ENCODE data around the gene RGS14. TPM values are rescaled to one million over a fixed set of nuclear protein-coding genes. Genes with fewer than 3 reads are reported as not detected.
A peak's percentile ranks its signal among the peaks of the same experiment; 100 is the strongest.

RGS14 gene
- total RNA-seq, 1 experiment from 2014 or later, result 9.4 TPM

DNA sequence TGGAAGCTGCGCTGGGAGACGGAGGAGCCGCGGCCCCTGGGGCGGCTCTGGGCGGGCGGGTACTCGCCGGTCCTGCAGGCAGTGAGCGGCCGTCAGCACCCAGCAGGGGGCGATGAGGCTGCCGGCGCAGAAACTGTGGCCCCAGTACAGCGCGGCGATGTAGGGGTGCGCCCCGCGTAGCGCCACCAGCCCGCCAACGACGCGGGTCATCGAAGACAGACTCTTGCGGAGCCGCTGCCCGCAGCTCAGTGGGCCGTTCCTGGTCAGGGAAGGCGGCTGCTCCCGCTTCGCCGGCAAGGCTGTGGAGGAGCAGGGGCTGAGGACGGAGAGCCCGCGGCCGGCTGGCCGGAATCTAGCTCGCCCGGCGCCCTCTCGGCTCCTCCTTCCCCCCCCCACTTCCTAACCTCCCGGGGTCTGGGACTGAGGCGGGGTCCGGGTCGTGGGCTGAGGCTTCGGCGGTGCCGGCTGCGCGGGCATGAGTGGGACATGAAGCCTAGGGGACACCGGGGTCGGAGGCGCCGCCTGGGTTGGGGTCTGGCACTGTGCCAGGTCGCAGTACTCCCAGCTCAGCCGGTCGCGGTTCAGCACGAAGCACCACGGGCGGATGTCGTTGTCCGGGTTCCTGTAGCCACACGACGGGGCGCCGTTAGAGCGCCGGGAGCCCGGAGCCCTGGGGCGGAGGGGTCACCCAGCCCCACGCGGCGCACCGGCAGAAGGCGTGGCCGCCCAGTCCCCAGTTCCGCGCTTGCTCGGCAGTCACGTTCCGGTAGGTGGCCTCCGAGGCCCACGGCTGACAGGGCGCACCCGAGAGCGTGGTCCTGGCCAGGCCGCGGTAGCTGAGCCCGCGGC lies 46.3 kb downstream of the RGS14 start:
- CTCF ChIA-PET, result interaction anchor here (0.7 to 5.3 kb wide), 24 partner anchors 9 to 317 kb away, joined by 3 to 85 read pairs (median 6); partner anchors contain the start of genes FGFR4, GRK6, MXD3 and PDLIM7
- H3K27me3 ChIP-seq (ENCODE audit: insufficient read depth, low read length), result no peaks in the 10 kb centered on the region
- peak; percentile 48 for TF ChIP-seq ZFX (IDR thresholded peaks at IDR 0.05)
- TF ChIP-seq POLR2A (IDR thresholded peaks at IDR 0.05; ENCODE audit: borderline replicate concordance, extremely low read depth, insufficient read depth, insufficient read length), result no peak
- TF ChIP-seq, protein P1, sequence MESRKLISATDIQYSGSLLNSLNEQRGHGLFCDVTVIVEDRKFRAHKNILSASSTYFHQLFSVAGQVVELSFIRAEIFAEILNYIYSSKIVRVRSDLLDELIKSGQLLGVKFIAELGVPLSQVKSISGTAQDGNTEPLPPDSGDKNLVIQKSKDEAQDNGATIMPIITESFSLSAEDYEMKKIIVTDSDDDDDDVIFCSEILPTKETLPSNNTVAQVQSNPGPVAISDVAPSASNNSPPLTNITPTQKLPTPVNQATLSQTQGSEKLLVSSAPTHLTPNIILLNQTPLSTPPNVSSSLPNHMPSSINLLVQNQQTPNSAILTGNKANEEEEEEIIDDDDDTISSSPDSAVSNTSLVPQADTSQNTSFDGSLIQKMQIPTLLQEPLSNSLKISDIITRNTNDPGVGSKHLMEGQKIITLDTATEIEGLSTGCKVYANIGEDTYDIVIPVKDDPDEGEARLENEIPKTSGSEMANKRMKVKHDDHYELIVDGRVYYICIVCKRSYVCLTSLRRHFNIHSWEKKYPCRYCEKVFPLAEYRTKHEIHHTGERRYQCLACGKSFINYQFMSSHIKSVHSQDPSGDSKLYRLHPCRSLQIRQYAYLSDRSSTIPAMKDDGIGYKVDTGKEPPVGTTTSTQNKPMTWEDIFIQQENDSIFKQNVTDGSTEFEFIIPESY (IDR thresholded peaks at IDR 0.05; ENCODE audit: extremely low read depth, insufficient replicate concordance, low read length), result peak; percentile 13
- no peak for TF ChIP-seq TCF7L2 (IDR thresholded peaks at IDR 0.05; ENCODE audit: borderline replicate concordance, extremely low read depth, insufficient read depth, insufficient read length)
- TF ChIP-seq YY1 (IDR thresholded peaks at IDR 0.05; ENCODE audit: extremely low read depth, insufficient replicate concordance, low read depth, low read length), result peak; percentile 66
- TF ChIP-seq EGR1 (IDR thresholded peaks at IDR 0.05; ENCODE audit: low read depth), result no peak
- TF ChIP-seq, protein P2, sequence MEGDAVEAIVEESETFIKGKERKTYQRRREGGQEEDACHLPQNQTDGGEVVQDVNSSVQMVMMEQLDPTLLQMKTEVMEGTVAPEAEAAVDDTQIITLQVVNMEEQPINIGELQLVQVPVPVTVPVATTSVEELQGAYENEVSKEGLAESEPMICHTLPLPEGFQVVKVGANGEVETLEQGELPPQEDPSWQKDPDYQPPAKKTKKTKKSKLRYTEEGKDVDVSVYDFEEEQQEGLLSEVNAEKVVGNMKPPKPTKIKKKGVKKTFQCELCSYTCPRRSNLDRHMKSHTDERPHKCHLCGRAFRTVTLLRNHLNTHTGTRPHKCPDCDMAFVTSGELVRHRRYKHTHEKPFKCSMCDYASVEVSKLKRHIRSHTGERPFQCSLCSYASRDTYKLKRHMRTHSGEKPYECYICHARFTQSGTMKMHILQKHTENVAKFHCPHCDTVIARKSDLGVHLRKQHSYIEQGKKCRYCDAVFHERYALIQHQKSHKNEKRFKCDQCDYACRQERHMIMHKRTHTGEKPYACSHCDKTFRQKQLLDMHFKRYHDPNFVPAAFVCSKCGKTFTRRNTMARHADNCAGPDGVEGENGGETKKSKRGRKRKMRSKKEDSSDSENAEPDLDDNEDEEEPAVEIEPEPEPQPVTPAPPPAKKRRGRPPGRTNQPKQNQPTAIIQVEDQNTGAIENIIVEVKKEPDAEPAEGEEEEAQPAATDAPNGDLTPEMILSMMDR (IDR thresholded peaks at IDR 0.05 in 2 of 3, conservative IDR thresholded peaks at IDR 0.05 in 1 of 3; ENCODE audit: borderline replicate concordance in 1 of 3, insufficient read depth in 1 of 3, low read depth in 2 of 3, low read length in 2 of 3), result peak in 2 of 3 experiments; percentile 55 to 69; a peak in 4 of 6 replicates
- no peak for TF ChIP-seq EZH2 (IDR thresholded peaks at IDR 0.05)
- no peak for TF ChIP-seq JUND (IDR thresholded peaks at IDR 0.05)
- TF ChIP-seq SP1 (IDR thresholded peaks at IDR 0.05; ENCODE audit: low read depth), result no peak
- no peak for TF ChIP-seq CBX3 (IDR thresholded peaks at IDR 0.05; ENCODE audit: low read depth)
- TF ChIP-seq, protein P3, sequence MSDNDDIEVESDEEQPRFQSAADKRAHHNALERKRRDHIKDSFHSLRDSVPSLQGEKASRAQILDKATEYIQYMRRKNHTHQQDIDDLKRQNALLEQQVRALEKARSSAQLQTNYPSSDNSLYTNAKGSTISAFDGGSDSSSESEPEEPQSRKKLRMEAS (IDR thresholded peaks at IDR 0.05), result no peak
- TF ChIP-seq ELF1 (IDR thresholded peaks at IDR 0.05; ENCODE audit: borderline replicate concordance, low read depth), result no peak
- TF ChIP-seq FOSL1 (IDR thresholded peaks at IDR 0.05; ENCODE audit: low read depth), result no peak
- TF ChIP-seq SIN3A (IDR thresholded peaks at IDR 0.05; ENCODE audit: low read depth), result no peak
- TF ChIP-seq, protein P4, sequence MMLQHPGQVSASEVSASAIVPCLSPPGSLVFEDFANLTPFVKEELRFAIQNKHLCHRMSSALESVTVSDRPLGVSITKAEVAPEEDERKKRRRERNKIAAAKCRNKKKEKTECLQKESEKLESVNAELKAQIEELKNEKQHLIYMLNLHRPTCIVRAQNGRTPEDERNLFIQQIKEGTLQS (IDR thresholded peaks at IDR 0.05), result no peak
- TF ChIP-seq POLR2AphosphoS5 (IDR thresholded peaks at IDR 0.05; ENCODE audit: low read depth, low read length), result peak; percentile 79
- no peaks in the 10 kb centered on the region for H3K9me2 ChIP-seq (ENCODE audit: insufficient read depth)
- H3K9ac ChIP-seq (ENCODE audit: low read length), result peak overlapping the region; percentile 92
- peak overlapping the region; percentile 99 for H3K27ac ChIP-seq (ENCODE audit: low read depth, low read length)
- H3K9me3 ChIP-seq (ENCODE audit: control insufficient read depth in 1 of 2, insufficient read depth in 1 of 2, low read depth in 1 of 2, low read length in 2 of 2), result no peaks in the 10 kb centered on the region
- no peaks in the 10 kb centered on the region for H3K36me3 ChIP-seq (ENCODE audit: control insufficient read depth in 1 of 2, insufficient read depth in 2 of 2, low read length in 2 of 2)
- ATAC-seq (peak; percentile 72), DNase-seq (ENCODE audit: low read depth, low spot score) (peak; percentile 56)
- peaks cover 15 to 37% of the 10 kb centered on the region in 2 experiments for H3K4me1 ChIP-seq (ENCODE audit: control insufficient read depth in 1 of 2, insufficient read depth in 2 of 2, low read length in 2 of 2)
- no peaks in the 10 kb centered on the region for H3K79me2 ChIP-seq (ENCODE audit: insufficient read depth, low read length)
- intact Hi-C loops (cut with micrococcal nuclease), result loop anchor here (1.0 to 5.0 kb wide), 5 partner anchors 34 to 292 kb away; partner anchors contain the start of genes B4GALT7 and PDLIM7
- POLR2A ChIA-PET, result interaction anchor here (0.8 to 2.4 kb wide), 13 partner anchors 13 to 94 kb away, joined by 3 to 15 read pairs (median 5); partner anchors contain the start of genes DBN1, GRK6 and PDLIM7
- peak overlapping the region; percentile 69 to 82 for H3K4me3 ChIP-seq (replicated peaks in 1 of 2; ENCODE audit: low read depth in 1 of 2, low read length in 2 of 2)
- BruUV-seq (replicated peaks), result no TSS peak
- RAD21 ChIA-PET (ENCODE audit: low non-redundant PET in 1 of 2, low total read pairs in 2 of 2, uncharacterized antibody in 2 of 2, unreplicated experiment in 2 of 2), result interaction anchor here (0.6 to 1.6 kb wide), 8 partner anchors 14 to 94 kb away, joined by 3 to 5 read pairs (median 3); partner anchors contain the start of genes GRK6 (in 1 of the 2) and PDLIM7 (in 1 of the 2)
- no peak overlapping the region for H2AFZ ChIP-seq (ENCODE audit: low read depth, low read length, poor library complexity, severe bottlenecking)
- no peaks in the 10 kb centered on the region for H4K20me1 ChIP-seq (ENCODE audit: insufficient read depth)
- H3K4me2 ChIP-seq (ENCODE audit: low read length), result peak overlapping the region; percentile 97

All from HCT116 (cell line).